PC-9 (cell line): ENCODE measurements around the gene CAV1.

ENCODE experiments used
- EZH2 ChIP-seq: fragments of 200-600 bp; sonication (generic); IDR thresholded peaks from 2 replicates; pipeline ENCODE4 v1.8.0; 2017; ENCODE audit warnings: antibody characterized with exemption, low read depth
- TF ChIP-seq, protein P1 (sequence below): fragments of 200-600 bp; sonication (generic); conservative IDR thresholded peaks from 2 replicates; pipeline ENCODE4 v1.6.1; 2017; ENCODE audit warnings: mixed run types, antibody characterized with exemption, mild to moderate bottlenecking, moderate library complexity

DNA sequence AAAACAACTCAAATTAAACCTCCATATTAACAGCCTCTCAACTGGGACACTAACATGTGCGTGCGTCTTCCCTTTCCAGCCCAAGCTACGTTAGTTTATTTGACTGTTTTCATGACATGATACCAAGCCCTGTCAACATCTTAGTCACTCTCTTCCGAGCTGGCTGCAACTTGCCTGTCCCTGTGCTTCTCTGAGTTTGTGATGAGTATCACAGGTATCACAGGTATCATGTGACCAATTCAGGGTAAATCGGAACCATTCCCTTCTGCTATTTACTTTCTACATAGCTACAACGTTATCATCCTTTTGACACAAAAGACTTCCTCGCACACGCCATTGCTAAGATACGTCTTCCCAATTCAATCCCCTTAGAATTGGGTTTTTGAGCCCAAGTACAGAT, 70.2 kb downstream of the CAV1 start:
- TF ChIP-seq, protein P1, sequence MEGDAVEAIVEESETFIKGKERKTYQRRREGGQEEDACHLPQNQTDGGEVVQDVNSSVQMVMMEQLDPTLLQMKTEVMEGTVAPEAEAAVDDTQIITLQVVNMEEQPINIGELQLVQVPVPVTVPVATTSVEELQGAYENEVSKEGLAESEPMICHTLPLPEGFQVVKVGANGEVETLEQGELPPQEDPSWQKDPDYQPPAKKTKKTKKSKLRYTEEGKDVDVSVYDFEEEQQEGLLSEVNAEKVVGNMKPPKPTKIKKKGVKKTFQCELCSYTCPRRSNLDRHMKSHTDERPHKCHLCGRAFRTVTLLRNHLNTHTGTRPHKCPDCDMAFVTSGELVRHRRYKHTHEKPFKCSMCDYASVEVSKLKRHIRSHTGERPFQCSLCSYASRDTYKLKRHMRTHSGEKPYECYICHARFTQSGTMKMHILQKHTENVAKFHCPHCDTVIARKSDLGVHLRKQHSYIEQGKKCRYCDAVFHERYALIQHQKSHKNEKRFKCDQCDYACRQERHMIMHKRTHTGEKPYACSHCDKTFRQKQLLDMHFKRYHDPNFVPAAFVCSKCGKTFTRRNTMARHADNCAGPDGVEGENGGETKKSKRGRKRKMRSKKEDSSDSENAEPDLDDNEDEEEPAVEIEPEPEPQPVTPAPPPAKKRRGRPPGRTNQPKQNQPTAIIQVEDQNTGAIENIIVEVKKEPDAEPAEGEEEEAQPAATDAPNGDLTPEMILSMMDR = no peak
- no peak for TF ChIP-seq EZH2
